Colonic mucosa (tissue), 4 donors: ENCODE results near the gene ALOX15. TPM values are rescaled to one million over a fixed set of nuclear protein-coding genes. Genes with fewer than 3 reads are reported as not detected.
"Not testable (repeated sequence)": the region's sequence is repeated elsewhere in the genome, so short reads cannot be mapped to it uniquely, and the experiment has no call there.

Experiments
- DNase-seq: peaks from one replicate; pipeline ENCODE4 v3.0.0-alpha.2; 2020
- H3K27ac ChIP-seq: fragments of 200-600 bp; one replicate; pipeline ENCODE4 v1.8.0; 2021
- H3K27me3 ChIP-seq: fragments of 200-600 bp; one replicate; pipeline ENCODE4 v1.8.0; 2021
- H3K36me3 ChIP-seq: fragments of 200-600 bp; one replicate; pipeline ENCODE4 v1.8.0; 2021
- H3K4me1 ChIP-seq: fragments of 200-600 bp; one replicate; pipeline ENCODE4 v1.8.0; 2021; ENCODE audit warnings: mild to moderate bottlenecking
- H3K4me3 ChIP-seq: fragments of 200-600 bp; one replicate; pipeline ENCODE4 v1.8.0; 2021
- H3K9ac ChIP-seq, 2 donors: one replicate each; pipeline ENCODE4 v1.7.0; 2013; ENCODE audit warnings: control low read depth in 2 of 2, low read depth in 2 of 2, low read length in 2 of 2
- H3K9me3 ChIP-seq: fragments of 200-600 bp; one replicate; pipeline ENCODE4 v1.8.0; 2021
- CTCF ChIP-seq: fragments of 200-600 bp; IDR thresholded peaks from one replicate; pipeline ENCODE4 v1.8.0; 2022; ENCODE audit warnings: antibody characterized with exemption, mild to moderate bottlenecking
- intact Hi-C: fragments of 100-400 bp; cut with DNase I; formaldehyde crosslinking; loops from one replicate; pipeline ENCODE4 v1.14.1; 2022
- total RNA-seq, 2 donors: library from RNA; stranded (reverse); fragmentation: NEBNext Ultra II Directional in 1 of 2; extraction: Animal tissue kit (Norgen Biotek cat#: 25700) in 1 of 2; gene quantifications; one replicate each; pipeline ENCODE4 v1.2.1, GENCODE V29; 2021
- donor health status: healthy.
- donor health status: DM: no; HTN: no; CAD: no.
- donor health status: DM: no; HTN: no; CAD: no.

The ALOX15 gene
- total RNA-seq, 2 donors from 2014 or later = 0.13 TPM; not detected in 1

GRCh38 chr17:4631836-4632580 is 9.5 kb downstream of the ALOX15 start:
- no peak overlapping the region for H3K27ac ChIP-seq
- TF ChIP-seq CTCF = no peak
- intact Hi-C loops = no loop called here
- peaks cover 6% of the 10 kb centered on the region for H3K27me3 ChIP-seq
- DNase-seq = no peak
- H3K4me3 ChIP-seq = no peak overlapping the region
- no peaks in the 10 kb centered on the region for H3K9me3 ChIP-seq
- H3K36me3 ChIP-seq = no peaks in the 10 kb centered on the region
- no peaks in the 10 kb centered on the region for H3K4me1 ChIP-seq
- H3K9ac ChIP-seq = no peak overlapping the region

GRCh38 chr17:4631431-4631830 is 10.0 kb downstream of the ALOX15 start:
- TF ChIP-seq CTCF = no peak
- Histone ChIP-seq H3K36me3 (no peaks in the 10 kb centered on the region), H3K4me1 (no peaks in the 10 kb centered on the region), H3K9ac (no peak overlapping the region), H3K9me3 (no peaks in the 10 kb centered on the region), H3K4me3 (no peak overlapping the region), H3K27me3 (peaks cover 1% of the 10 kb centered on the region), H3K27ac (no peak overlapping the region)
- intact Hi-C loops = no loop called here
- DNase-seq = no peak

- H3K4me1 ChIP-seq = no peaks in the 10 kb centered on the region
- no peaks in the 10 kb centered on the region for H3K27me3 ChIP-seq
- no peak overlapping the region for H3K9ac ChIP-seq
- no peaks in the 10 kb centered on the region for H3K9me3 ChIP-seq
- H3K27ac ChIP-seq = no peak overlapping the region
- TF ChIP-seq CTCF = no peak
- no peak overlapping the region for H3K4me3 ChIP-seq
- DNase-seq = no peak
- intact Hi-C loops = no loop called here
- no peaks in the 10 kb centered on the region for H3K36me3 ChIP-seq
Measured at GRCh38 chr17:4626734-4627256, 14.7 kb downstream of the ALOX15 start.

- no peak for DNase-seq
- Histone ChIP-seq H3K4me1 (no peaks in the 10 kb centered on the region), H3K27me3 (no peaks in the 10 kb centered on the region), H3K9me3 (no peaks in the 10 kb centered on the region), H3K4me3 (no peak overlapping the region), H3K9ac (no peak overlapping the region), H3K36me3 (no peaks in the 10 kb centered on the region), H3K27ac (no peak overlapping the region)
- intact Hi-C loops = loop anchor here (2.0 kb wide), 1 partner anchor 58 kb away; no protein-coding TSS in a partner anchor
- no peak for TF ChIP-seq CTCF
Measured at GRCh38 chr17:4625181-4625617, 16.3 kb downstream of the ALOX15 start.

- DNase-seq, H3K36me3 ChIP-seq, H3K4me1 ChIP-seq, H3K9me3 ChIP-seq, H3K9ac ChIP-seq, H3K27ac ChIP-seq, H3K4me3 ChIP-seq, H3K27me3 ChIP-seq: not testable (repeated sequence)
- intact Hi-C loops = loop anchor here (2.0 kb wide), 1 partner anchor 58 kb away; no protein-coding TSS in a partner anchor
Measured at GRCh38 chr17:4624451-4624911, 17.0 kb downstream of the ALOX15 start.

GRCh38 chr17:4623249-4623648 is 18.2 kb downstream of the ALOX15 start:
- no peaks in the 10 kb centered on the region for H3K9me3 ChIP-seq
- H3K9ac ChIP-seq = no peak overlapping the region
- no peaks in the 10 kb centered on the region for H3K36me3 ChIP-seq
- H3K27ac ChIP-seq = no peak overlapping the region
- no peak overlapping the region for H3K4me3 ChIP-seq
- intact Hi-C loops = no loop called here
- DNase-seq = no peak
- no peaks in the 10 kb centered on the region for H3K27me3 ChIP-seq
- no peaks in the 10 kb centered on the region for H3K4me1 ChIP-seq
- TF ChIP-seq CTCF = no peak
